ENCODE results near the gene GCK. TPM values are rescaled to one million over a fixed set of nuclear protein-coding genes. Genes with fewer than 3 reads are reported as not detected.

The GCK gene
- total RNA-seq, 1 donor from 2014 or later, result 0.47 TPM

- DNase-seq (no peak), ATAC-seq (no peak)
- H3K27ac ChIP-seq, result no peak overlapping the region
- no peak for TF ChIP-seq CTCF (IDR thresholded peaks at IDR 0.05)
- no peak overlapping the region for H3K4me3 ChIP-seq
- H3K27me3 ChIP-seq (ENCODE audit: low read depth), result peaks cover 17% of the 10 kb centered on the region
- peaks cover 14% of the 10 kb centered on the region for H3K4me1 ChIP-seq
- H3K9me3 ChIP-seq, result no peaks in the 10 kb centered on the region
- H3K36me3 ChIP-seq, result no peaks in the 10 kb centered on the region
- intact Hi-C loops (cut with DNase I), result no loop called here
Measured at GRCh38 chr7:44150466-44150832, 38.8 kb downstream of the GCK start.

GRCh38 chr7:44149571-44150465, 39.4 kb downstream of the GCK start:
- no peaks in the 10 kb centered on the region for H3K36me3 ChIP-seq
- H3K27ac ChIP-seq, result no peak overlapping the region
- no peaks in the 10 kb centered on the region for H3K9me3 ChIP-seq
- no peak overlapping the region for H3K4me3 ChIP-seq
- ATAC-seq (no peak), DNase-seq (no peak)
- peaks cover 24% of the 10 kb centered on the region for H3K27me3 ChIP-seq (ENCODE audit: low read depth)
- intact Hi-C loops (cut with DNase I), result no loop called here
- peaks cover 17% of the 10 kb centered on the region for H3K4me1 ChIP-seq
- no peak for TF ChIP-seq CTCF (IDR thresholded peaks at IDR 0.05)

- TF ChIP-seq CTCF (IDR thresholded peaks at IDR 0.05), result no peak
- Histone ChIP-seq H3K27ac (no peak overlapping the region), H3K36me3 (no peaks in the 10 kb centered on the region), H3K9me3 (no peaks in the 10 kb centered on the region), H3K4me3 (no peak overlapping the region), H3K4me1 (peaks cover 17% of the 10 kb centered on the region), H3K27me3 (ENCODE audit: low read depth) (peaks cover 25% of the 10 kb centered on the region)
- DNase-seq (no peak), ATAC-seq (no peak)
- intact Hi-C loops (cut with DNase I), result no loop called here
Measured at GRCh38 chr7:44148961-44149536, 40.2 kb downstream of the GCK start.

GRCh38 chr7:44148166-44148565, 41.1 kb downstream of the GCK start:
- Histone ChIP-seq H3K36me3 (no peaks in the 10 kb centered on the region), H3K4me1 (peaks cover 17% of the 10 kb centered on the region), H3K9me3 (no peaks in the 10 kb centered on the region), H3K4me3 (no peak overlapping the region), H3K27me3 (ENCODE audit: low read depth) (peaks cover 25% of the 10 kb centered on the region), H3K27ac (no peak overlapping the region)
- DNase-seq (no peak), ATAC-seq (no peak)
- intact Hi-C loops (cut with DNase I), result no loop called here
- no peak for TF ChIP-seq CTCF (IDR thresholded peaks at IDR 0.05)

GRCh38 chr7:44147026-44147991, 41.9 kb downstream of the GCK start:
- no peaks in the 10 kb centered on the region for H3K9me3 ChIP-seq

More at GRCh38 chr7:44147026-44147991, 41.9 kb downstream of the GCK start:
- H3K36me3 ChIP-seq, result no peaks in the 10 kb centered on the region
- H3K4me3 ChIP-seq, result no peak overlapping the region
- H3K27ac ChIP-seq, result no peak overlapping the region
- H3K27me3 ChIP-seq (ENCODE audit: low read depth), result peaks cover 25% of the 10 kb centered on the region
- ATAC-seq (no peak), DNase-seq (no peak)
- peaks cover 17% of the 10 kb centered on the region for H3K4me1 ChIP-seq
- TF ChIP-seq CTCF (IDR thresholded peaks at IDR 0.05), result no peak
- intact Hi-C loops (cut with DNase I), result no loop called here

Data from lower lobe of right lung (tissue), 2 donors.